Central memory CD8-positive, alpha-beta T cell (primary cell): ENCODE data around the gene PDCD1.

ENCODE experiments used
- ATAC-seq: fragments of 150-1000 bp; cut with Tn5 transposase; replicated peaks from 2 replicates; pipeline ENCODE4 v1.10.0; 2022; ENCODE audit warnings: mild to moderate bottlenecking, moderate FRiP score, moderate number of reproducible peaks; ENCODE audit not compliant: poor library complexity, severe bottlenecking; ENCODE audit errors: extremely low read depth
- DNase-seq, 2 donors: peaks; one replicate each; pipeline ENCODE4 v3.0.0; 2021; ENCODE audit warnings: low spot score in 2 of 2
- H3K27ac Mint-ChIP-seq: one replicate; pipeline ENCODE4 v1.8.0; 2022; ENCODE audit warnings: low read depth, mild to moderate bottlenecking, moderate library complexity, mixed read lengths
- H3K27me3 Mint-ChIP-seq: one replicate; pipeline ENCODE4 v1.8.0; 2022; ENCODE audit warnings: mixed read lengths
- H3K36me3 Mint-ChIP-seq: one replicate; pipeline ENCODE4 v1.8.0; 2022; ENCODE audit warnings: mild to moderate bottlenecking, moderate library complexity, mixed read lengths; ENCODE audit not compliant: insufficient read depth
- H3K4me1 Mint-ChIP-seq: one replicate; pipeline ENCODE4 v1.8.0; 2022; ENCODE audit warnings: mixed read lengths
- H3K4me3 Mint-ChIP-seq: one replicate; pipeline ENCODE4 v1.8.0; 2022; ENCODE audit warnings: mild to moderate bottlenecking, moderate library complexity, mixed read lengths
- H3K9me3 Mint-ChIP-seq: one replicate; pipeline ENCODE4 v1.8.0; 2022; ENCODE audit warnings: mixed read lengths

The PDCD1 gene

GRCh38 chr2:241817126-241817820 lies 41.4 kb downstream of the PDCD1 start:
- Mint-ChIP-seq H3K27me3 (no peaks in the 10 kb centered on the region), H3K4me3 (peak overlapping the region; percentile 53), H3K27ac (peak overlapping the region; percentile 78), H3K9me3 (no peaks in the 10 kb centered on the region), H3K4me1 (peaks cover 12% of the 10 kb centered on the region), H3K36me3 (peaks cover 4% of the 10 kb centered on the region)
- no peak for DNase-seq
- ATAC-seq, result no peak

DNA sequence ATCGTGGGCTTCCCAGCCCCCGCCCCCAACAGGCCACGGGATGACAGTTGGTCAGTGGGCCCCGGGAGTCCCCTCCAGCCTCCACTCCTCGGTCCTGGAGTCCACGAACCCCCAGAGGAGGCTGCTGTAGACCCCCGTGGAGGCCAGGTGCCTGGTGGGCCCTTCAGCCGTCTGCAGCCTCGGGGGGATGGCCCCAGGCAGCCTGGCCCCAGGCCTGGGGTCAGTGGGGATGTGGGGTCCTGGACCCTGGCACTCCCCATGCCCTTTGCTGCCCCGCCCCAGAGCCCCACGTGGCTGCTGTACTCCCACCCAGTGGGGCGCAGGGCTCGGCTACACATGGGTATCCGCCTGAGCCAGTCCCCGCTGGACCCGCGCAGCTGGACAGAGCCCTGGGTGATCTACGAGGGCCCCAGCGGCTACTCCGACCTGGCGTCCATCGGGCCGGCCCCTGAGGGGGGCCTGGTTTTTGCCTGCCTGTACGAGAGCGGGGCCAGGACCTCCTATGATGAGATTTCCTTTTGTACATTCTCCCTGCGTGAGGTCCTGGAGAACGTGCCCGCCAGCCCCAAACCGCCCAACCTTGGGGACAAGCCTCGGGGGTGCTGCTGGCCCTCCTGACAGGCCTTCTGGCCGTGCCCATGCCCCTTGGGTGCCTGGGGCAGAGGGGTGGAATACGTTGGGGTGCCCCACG lies 42.1 kb downstream of the PDCD1 start:
- Mint-ChIP-seq H3K27me3 (no peaks in the 10 kb centered on the region), H3K27ac (no peak overlapping the region), H3K4me1 (peaks cover 12% of the 10 kb centered on the region), H3K4me3 (no peak overlapping the region), H3K9me3 (no peaks in the 10 kb centered on the region), H3K36me3 (peaks cover 4% of the 10 kb centered on the region)
- DNase-seq (no peak), ATAC-seq (no peak)

DNA sequence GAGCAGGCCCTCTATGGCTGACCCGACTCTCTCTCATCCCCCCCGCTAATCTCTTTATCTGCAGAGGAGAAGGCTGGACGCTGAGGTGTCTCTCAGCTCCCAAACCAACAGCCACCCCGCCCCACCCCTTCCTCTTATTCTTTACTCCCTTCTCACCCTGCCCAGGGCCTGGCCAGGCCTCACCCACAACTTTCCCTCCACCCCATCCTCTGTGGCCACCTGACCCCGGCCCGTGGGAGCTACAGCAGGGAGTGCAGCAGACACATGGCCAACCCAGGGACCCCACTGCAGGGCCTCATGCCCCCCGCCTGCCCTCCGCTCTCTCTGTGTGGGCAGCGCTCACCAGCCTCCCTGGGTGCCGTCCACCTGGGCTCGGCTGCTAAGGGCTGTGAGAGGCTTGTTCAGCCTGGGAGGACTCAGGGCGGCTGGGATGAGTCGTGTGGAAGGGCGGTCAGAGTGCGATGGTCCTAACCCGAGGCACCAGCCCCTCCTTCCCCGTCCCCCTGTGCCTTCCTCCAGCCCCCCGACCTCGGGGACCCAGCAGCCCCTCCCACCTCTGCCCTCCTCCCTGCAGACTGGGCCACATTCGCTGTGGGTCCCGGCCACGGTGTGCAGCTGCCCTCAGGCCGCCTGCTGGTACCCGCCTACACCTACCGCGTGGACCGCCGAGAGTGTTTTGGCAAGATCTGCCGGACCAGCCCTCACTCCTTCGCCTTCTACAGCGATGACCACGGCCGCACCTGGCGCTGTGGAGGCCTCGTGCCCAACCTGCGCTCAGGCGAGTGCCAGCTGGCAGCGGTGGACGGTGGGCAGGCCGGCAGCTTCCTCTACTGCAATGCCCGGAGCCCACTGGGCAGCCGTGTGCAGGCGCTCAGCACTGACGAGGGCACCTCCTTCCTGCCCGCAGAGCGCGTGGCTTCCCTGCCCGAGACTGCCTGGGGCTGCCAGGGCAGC lies 42.9 kb downstream of the PDCD1 start:
- H3K27ac Mint-ChIP-seq, result no peak overlapping the region
- H3K27me3 Mint-ChIP-seq, result no peaks in the 10 kb centered on the region
- H3K4me1 Mint-ChIP-seq, result peaks cover 7% of the 10 kb centered on the region
- peaks cover 4% of the 10 kb centered on the region for H3K36me3 Mint-ChIP-seq
- H3K9me3 Mint-ChIP-seq, result no peaks in the 10 kb centered on the region
- DNase-seq, result no peak
- no peak overlapping the region for H3K4me3 Mint-ChIP-seq
- no peak for ATAC-seq

DNA sequence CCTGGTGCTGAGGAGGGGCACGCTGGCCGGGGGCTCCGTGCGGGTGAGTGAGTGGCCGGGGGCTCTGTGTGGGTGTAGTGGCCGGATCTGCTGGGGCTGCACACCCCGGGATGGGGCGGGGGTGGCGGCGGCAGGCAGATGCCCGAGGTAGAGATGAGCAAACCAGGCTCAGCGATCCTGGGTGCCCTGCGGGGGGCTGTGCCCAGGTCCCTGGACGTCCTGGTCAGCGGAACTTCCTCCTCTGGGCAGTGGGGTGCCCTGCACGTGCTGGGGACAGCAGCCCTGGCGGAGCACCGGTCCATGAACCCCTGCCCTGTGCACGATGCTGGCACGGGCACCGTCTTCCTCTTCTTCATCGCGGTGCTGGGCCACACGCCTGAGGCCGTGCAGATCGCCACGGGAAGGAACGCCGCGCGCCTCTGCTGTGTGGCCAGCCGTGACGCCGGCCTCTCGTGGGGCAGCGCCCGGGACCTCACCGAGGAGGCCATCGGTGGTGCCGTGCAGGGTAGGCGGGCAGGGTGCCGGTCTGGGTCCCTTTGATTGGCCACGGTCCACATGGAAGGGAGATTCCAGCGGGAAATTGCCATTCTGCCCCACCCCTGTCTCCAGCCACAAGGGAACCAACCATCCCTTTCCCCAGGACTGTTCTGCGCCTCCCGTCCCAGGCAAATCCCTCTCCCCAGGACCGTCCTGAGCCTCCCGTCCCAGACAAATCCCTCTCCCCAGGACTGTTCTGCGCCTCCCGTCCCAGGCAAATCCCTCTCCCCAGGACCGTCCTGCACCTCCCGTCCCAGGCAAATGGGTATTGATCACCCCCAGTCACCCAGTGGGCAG lies 43.8 kb downstream of the PDCD1 start:
- Mint-ChIP-seq H3K4me1 (peaks cover 7% of the 10 kb centered on the region), H3K27me3 (no peaks in the 10 kb centered on the region), H3K27ac (no peak overlapping the region), H3K9me3 (no peaks in the 10 kb centered on the region), H3K4me3 (no peak overlapping the region), H3K36me3 (peaks cover 4% of the 10 kb centered on the region)
- no peak for DNase-seq
- no peak for ATAC-seq

DNA sequence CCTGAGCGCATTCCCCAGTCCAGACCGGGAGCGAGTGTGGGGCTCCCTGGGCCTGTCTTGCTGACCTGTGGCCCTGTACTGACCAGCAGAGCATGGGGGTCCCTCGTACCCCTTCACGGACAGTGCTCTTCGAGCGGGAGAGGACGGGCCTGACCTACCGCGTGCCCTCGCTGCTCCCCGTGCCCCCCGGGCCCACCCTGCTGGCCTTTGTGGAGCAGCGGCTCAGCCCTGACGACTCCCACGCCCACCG lies 44.4 kb downstream of the PDCD1 start:
- ATAC-seq, result no peak
- H3K27me3 Mint-ChIP-seq, result no peaks in the 10 kb centered on the region
- no peak overlapping the region for H3K27ac Mint-ChIP-seq
- H3K9me3 Mint-ChIP-seq, result no peaks in the 10 kb centered on the region
- no peak for DNase-seq
- no peak overlapping the region for H3K4me3 Mint-ChIP-seq
- H3K4me1 Mint-ChIP-seq, result peaks cover 7% of the 10 kb centered on the region
- peaks cover 4% of the 10 kb centered on the region for H3K36me3 Mint-ChIP-seq

GRCh38 chr2:241813644-241814392 lies 44.9 kb downstream of the PDCD1 start:
- Mint-ChIP-seq H3K4me3 (no peak overlapping the region), H3K27me3 (no peaks in the 10 kb centered on the region), H3K4me1 (peaks cover 7% of the 10 kb centered on the region), H3K9me3 (no peaks in the 10 kb centered on the region), H3K27ac (no peak overlapping the region), H3K36me3 (peaks cover 4% of the 10 kb centered on the region)
- ATAC-seq (peak; percentile 64), DNase-seq (no peak)

- DNase-seq, result no peak
- H3K27me3 Mint-ChIP-seq, result no peaks in the 10 kb centered on the region
- H3K9me3 Mint-ChIP-seq, result no peaks in the 10 kb centered on the region
- no peak overlapping the region for H3K4me3 Mint-ChIP-seq
- H3K4me1 Mint-ChIP-seq, result peaks cover 7% of the 10 kb centered on the region
- no peak overlapping the region for H3K27ac Mint-ChIP-seq
- H3K36me3 Mint-ChIP-seq, result peaks cover 4% of the 10 kb centered on the region
- no peak for ATAC-seq
Observed at GRCh38 chr2:241812730-241813643, 45.7 kb downstream of the PDCD1 start.

DNA sequence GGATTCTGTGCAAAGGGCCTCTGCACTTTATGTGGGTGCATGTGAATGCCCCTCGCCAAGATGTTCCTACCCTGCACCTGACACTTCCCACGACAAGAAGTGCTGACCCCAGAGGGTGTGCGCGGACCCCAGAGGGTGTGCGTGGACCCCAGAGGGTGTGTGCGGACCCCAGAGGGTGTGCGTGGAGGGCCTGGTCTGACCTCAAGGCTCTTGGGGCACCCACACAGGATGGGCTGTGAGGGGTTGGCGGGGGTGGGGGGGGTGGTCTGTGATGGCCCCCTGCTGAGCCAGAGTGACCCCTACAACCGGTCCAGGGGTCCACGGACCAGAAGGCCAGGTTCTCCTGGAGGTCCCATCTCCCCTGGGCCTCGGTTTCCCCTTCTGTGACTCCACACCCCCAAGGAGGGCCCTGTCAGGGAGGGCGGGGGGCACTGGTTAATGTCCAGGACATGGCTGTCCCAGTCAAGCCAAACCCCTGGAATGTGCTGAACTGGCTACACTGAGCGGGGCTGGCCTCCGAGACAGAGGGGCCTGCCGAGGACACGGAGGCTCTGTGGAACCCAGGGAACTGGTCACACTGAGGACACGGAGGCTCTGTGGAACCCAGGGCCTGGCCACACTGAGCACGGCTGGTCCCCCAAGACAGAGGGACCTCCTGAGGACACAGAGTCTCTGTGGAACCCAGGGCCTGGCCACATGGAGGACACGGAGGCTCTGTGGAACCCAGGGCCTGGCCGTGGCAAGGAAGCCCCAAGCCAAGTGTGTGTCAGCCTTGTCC lies 46.6 kb downstream of the PDCD1 start:
- no peak overlapping the region for H3K27ac Mint-ChIP-seq
- H3K4me1 Mint-ChIP-seq, result peaks cover under 1% of the 10 kb centered on the region
- no peak overlapping the region for H3K4me3 Mint-ChIP-seq
- no peak for DNase-seq
- H3K27me3 Mint-ChIP-seq, result no peaks in the 10 kb centered on the region
- ATAC-seq, result no peak
- no peaks in the 10 kb centered on the region for H3K9me3 Mint-ChIP-seq
- peaks cover 4% of the 10 kb centered on the region for H3K36me3 Mint-ChIP-seq

GRCh38 chr2:241811201-241811951 lies 47.3 kb downstream of the PDCD1 start:
- DNase-seq, result no peak
- no peak overlapping the region for H3K4me3 Mint-ChIP-seq
- no peaks in the 10 kb centered on the region for H3K27me3 Mint-ChIP-seq
- H3K36me3 Mint-ChIP-seq, result peaks cover 4% of the 10 kb centered on the region
- H3K4me1 Mint-ChIP-seq, result no peaks in the 10 kb centered on the region
- no peak overlapping the region for H3K27ac Mint-ChIP-seq
- ATAC-seq, result no peak
- H3K9me3 Mint-ChIP-seq, result no peaks in the 10 kb centered on the region
